ENCODE measurements around the gene UNCX. TPM values are rescaled to one million over a fixed set of nuclear protein-coding genes. Genes with fewer than 3 reads are reported as not detected.

The UNCX gene
- total and polyA plus RNA-seq, 2 experiments from 2014 or later, result not detected

GRCh38 chr7:1241258-1241602 lies 8.6 kb downstream of the UNCX start:
- Histone ChIP-seq H3K9me2 (ENCODE audit: insufficient read depth) (no peaks in the 10 kb centered on the region), H3K27me3 (ENCODE audit: insufficient read depth) (peaks cover 97% of the 10 kb centered on the region), H3K36me3 (ENCODE audit: insufficient read depth) (no peaks in the 10 kb centered on the region), H3K4me1 (ENCODE audit: insufficient read depth) (peaks cover 66% of the 10 kb centered on the region), H3K4me3 (peak overlapping the region; percentile 47), H4K20me1 (replicated peaks; ENCODE audit: insufficient read depth) (peaks cover 30% of the 10 kb centered on the region; the same call in 1 of the 2 replicates), H3K79me2 (replicated peaks; ENCODE audit: insufficient read depth) (no peaks in the 10 kb centered on the region), H2AFZ (no peak overlapping the region), H3K4me2 (peak overlapping the region; percentile 82), H3F3A (replicated peaks; ENCODE audit: low read depth) (peaks cover 27% of the 10 kb centered on the region), H3K27ac (ENCODE audit: low read depth) (no peak overlapping the region)
- H3K4me3 Mint-ChIP-seq, result no peak overlapping the region
- peaks cover 37% of the 10 kb centered on the region for H3K4me1 Mint-ChIP-seq
- H3K9me3 Mint-ChIP-seq, result peaks cover 2% of the 10 kb centered on the region; the same call in 2 of the 3 replicates
- peak; percentile 3 for ATAC-seq
- H3K36me3 Mint-ChIP-seq (ENCODE audit: low read depth), result no peaks in the 10 kb centered on the region
- no peak overlapping the region for H3K27ac Mint-ChIP-seq
- TF ChIP-seq JUNB (IDR thresholded peaks at IDR 0.05; ENCODE audit: unreplicated experiment), result no peak
- peak; percentile 26 for TF ChIP-seq EZH2phosphoT487 (IDR thresholded peaks at IDR 0.05; ENCODE audit: unreplicated experiment)
- peak; percentile 9 for TF ChIP-seq EZH2 (IDR thresholded peaks at IDR 0.05; ENCODE audit: low read depth, unreplicated experiment)
- no peak for TF ChIP-seq ZNF331 (CRISPR knock-in tag; IDR thresholded peaks at IDR 0.05; ENCODE audit: low read depth)
- DNase-seq (ENCODE audit: low spot score), result no peak
- peaks cover 91% of the 10 kb centered on the region for H3K27me3 Mint-ChIP-seq (ENCODE audit: insufficient read depth, low read depth, poor library complexity)

GRCh38 chr7:1241603-1242255 lies 9.1 kb downstream of the UNCX start:
- Mint-ChIP-seq H3K27me3 (ENCODE audit: insufficient read depth, low read depth, poor library complexity) (peaks cover 96% of the 10 kb centered on the region), H3K36me3 (ENCODE audit: low read depth) (no peaks in the 10 kb centered on the region), H3K4me3 (peak overlapping the region; percentile 45; the same call in 1 of the 3 replicates), H3K4me1 (peaks cover 40% of the 10 kb centered on the region), H3K9me3 (peaks cover 2% of the 10 kb centered on the region; the same call in 2 of the 3 replicates), H3K27ac (no peak overlapping the region)
- Histone ChIP-seq H3F3A (replicated peaks; ENCODE audit: low read depth) (peaks cover 27% of the 10 kb centered on the region), H2AFZ (no peak overlapping the region), H3K9me2 (ENCODE audit: insufficient read depth) (no peaks in the 10 kb centered on the region), H3K36me3 (ENCODE audit: insufficient read depth) (no peaks in the 10 kb centered on the region), H3K27ac (ENCODE audit: low read depth) (no peak overlapping the region), H3K4me2 (peak overlapping the region; percentile 72), H3K79me2 (replicated peaks; ENCODE audit: insufficient read depth) (no peaks in the 10 kb centered on the region), H3K4me3 (peak overlapping the region; percentile 47; the same call in 1 of the 2 replicates), H3K4me1 (ENCODE audit: insufficient read depth) (peaks cover 66% of the 10 kb centered on the region), H4K20me1 (replicated peaks; ENCODE audit: insufficient read depth) (peaks cover 30% of the 10 kb centered on the region; the same call in 1 of the 2 replicates), H3K27me3 (ENCODE audit: insufficient read depth) (peaks cover 100% of the 10 kb centered on the region)
- ATAC-seq (no peak; the same call in 2 of the 3 replicates), DNase-seq (ENCODE audit: low spot score) (peak; percentile 47)
- TF ChIP-seq EZH2 (IDR thresholded peaks at IDR 0.05; ENCODE audit: low read depth, unreplicated experiment) (peak; percentile 100), REST (IDR thresholded peaks at IDR 0.05; ENCODE audit: unreplicated experiment) (no peak), EZH2phosphoT487 (IDR thresholded peaks at IDR 0.05; ENCODE audit: unreplicated experiment) (peak; percentile 82)
